PFSK-1 (cell line): ENCODE data around the gene IGFBP4.

ENCODE experiments used
- SIN3A ChIP-seq: IDR thresholded peaks from 2 replicates; pipeline ENCODE4 v1.6.1; 2012; ENCODE audit warnings: mild to moderate bottlenecking, low read length, moderate library complexity, borderline replicate concordance; ENCODE audit not compliant: insufficient read depth
- TAF1 ChIP-seq: IDR thresholded peaks from 2 replicates; pipeline ENCODE4 v1.6.1; 2012; ENCODE audit warnings: low read length, control low read depth, borderline replicate concordance; ENCODE audit not compliant: insufficient read depth

DNA sequence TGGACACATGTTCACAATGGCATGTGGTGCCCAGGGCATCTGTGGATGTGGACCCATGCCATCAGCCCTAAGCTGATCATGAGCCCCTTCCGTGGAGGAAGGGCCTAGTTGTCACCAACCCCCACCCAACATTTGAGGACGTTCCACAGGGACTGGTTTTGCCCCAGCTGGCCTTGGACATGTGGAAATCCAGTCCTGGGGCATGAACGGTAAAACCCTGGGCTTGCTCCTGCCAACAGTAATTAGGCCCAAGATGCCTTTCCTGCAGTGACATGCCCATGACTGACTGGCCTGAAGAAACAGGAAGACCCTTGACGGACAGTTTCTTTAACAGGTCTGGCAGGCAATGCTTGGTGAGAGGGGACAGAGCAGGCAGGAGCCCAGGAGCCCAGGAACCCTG, 50.4 kb downstream of the IGFBP4 start:
- TF ChIP-seq SIN3A, result no peak
- no peak for TF ChIP-seq TAF1
